GM18511 (cell line): ENCODE data around the gene PCCB.
"Not testable (repeated sequence)": the region's sequence is repeated elsewhere in the genome, so short reads cannot be mapped to it uniquely, and the experiment has no call there.

Experiments
- ATAC-seq: cut with Tn5 transposase; IDR thresholded peaks from one replicate; pipeline ENCODE4 v1.9.1; 2021; ENCODE audit warnings: mild to moderate bottlenecking, moderate library complexity; ENCODE audit not compliant: unreplicated experiment

Gene PCCB

GRCh38 chr3:136250059-136250902, at the start of gene PCCB:
TSS of gene PCCB (plus strand) at chr3:136250340. CDS start at chr3:136250376, 36 bp downstream.
- ATAC-seq, result peak; percentile 98

- ATAC-seq, result no peak
These were observed 42.5 kb upstream of the PCCB start for GRCh38 chr3:136207489-136208115.

GRCh38 chr3:136209921-136210320, 40.2 kb upstream of the PCCB start:
- no peak for ATAC-seq

- ATAC-seq, result no peak
These were observed 38.6 kb upstream of the PCCB start for GRCh38 chr3:136211547-136211946.

- ATAC-seq, result not testable (repeated sequence)
These were observed 27.4 kb upstream of the PCCB start for GRCh38 chr3:136222746-136223145.

- ATAC-seq, result no peak
These were observed 17.7 kb upstream of the PCCB start for GRCh38 chr3:136232413-136232812.

GRCh38 chr3:136235545-136235944, 14.6 kb upstream of the PCCB start:
- no peak for ATAC-seq

GRCh38 chr3:136236109-136236508, 14.0 kb upstream of the PCCB start:
- no peak for ATAC-seq

GRCh38 chr3:136237103-136237502, 13.0 kb upstream of the PCCB start:
- ATAC-seq, result no peak

- no peak for ATAC-seq
These were observed 12.0 kb upstream of the PCCB start for GRCh38 chr3:136237961-136238649.

GRCh38 chr3:136239094-136239493, 11.0 kb upstream of the PCCB start:
- ATAC-seq, result no peak

- no peak for ATAC-seq
These were observed 4.4 kb upstream of the PCCB start for GRCh38 chr3:136245691-136246090.

- ATAC-seq, result no peak
These were observed 2.7 kb upstream of the PCCB start for GRCh38 chr3:136247436-136247835.

- no peak for ATAC-seq
These were observed 2.1 kb upstream of the PCCB start for GRCh38 chr3:136247855-136248590.

GRCh38 chr3:136249091-136249490, 1.0 kb upstream of the PCCB start:
- ATAC-seq, result no peak

GRCh38 chr3:136249593-136249992, 547 bp upstream of the PCCB start:
- no peak for ATAC-seq

- peak; percentile 16 for ATAC-seq
These were observed 842 bp downstream of the PCCB start for GRCh38 chr3:136250903-136251460.

GRCh38 chr3:136251511-136251910, 1.4 kb downstream of the PCCB start:
- no peak for ATAC-seq

GRCh38 chr3:136255672-136256406, 5.7 kb downstream of the PCCB start:
- ATAC-seq, result no peak

- ATAC-seq, result no peak
These were observed 8.1 kb downstream of the PCCB start for GRCh38 chr3:136258199-136258598.
